DMS114 treated with DMSO at 0.1 percent for 48 hours (cell line): ENCODE results near the gene SLC24A3.

ENCODE experiments used
- DNase-seq: peaks from one replicate; lab custom pipeline; 2025; ENCODE audit not compliant: unreplicated experiment; lab: John Stamatoyannopoulos, UW

Gene SLC24A3

DNA sequence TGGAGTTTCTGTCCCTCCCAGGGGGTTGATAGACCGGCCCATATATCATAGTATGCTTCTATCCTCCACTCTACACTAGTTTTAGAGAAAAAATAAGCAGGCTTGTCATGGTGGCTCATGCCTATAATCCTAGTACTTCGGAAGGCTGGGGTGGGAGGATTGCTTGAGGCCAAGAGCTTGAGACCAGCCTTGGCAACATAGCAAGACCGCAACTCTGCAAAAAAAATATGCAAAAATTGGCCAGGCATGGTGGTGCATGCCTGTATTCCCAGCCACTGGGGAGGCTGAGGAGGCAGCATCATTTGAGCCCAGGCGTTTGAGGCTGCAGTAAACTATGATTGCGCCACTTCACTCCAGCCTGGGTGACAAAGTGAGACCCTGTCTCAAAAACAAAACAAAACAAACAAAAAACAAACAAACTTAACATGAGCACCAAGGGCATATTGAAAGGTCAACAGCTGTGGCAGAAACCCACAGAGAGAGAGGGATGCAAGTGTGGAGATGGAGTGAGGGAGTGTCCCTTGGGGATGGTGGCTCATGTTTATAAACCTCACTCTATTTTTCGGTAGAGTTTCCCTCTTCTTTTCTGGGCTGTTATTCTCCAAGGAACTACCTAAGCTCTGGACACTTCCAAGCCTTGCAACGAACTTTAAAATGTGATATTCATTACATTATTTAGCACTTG lies 24.1 kb downstream of the SLC24A3 start:
- DNase-seq: no peak

GRCh38 chr20:19241440-19241839 lies 29.0 kb downstream of the SLC24A3 start:
- DNase-seq: no peak

DNA sequence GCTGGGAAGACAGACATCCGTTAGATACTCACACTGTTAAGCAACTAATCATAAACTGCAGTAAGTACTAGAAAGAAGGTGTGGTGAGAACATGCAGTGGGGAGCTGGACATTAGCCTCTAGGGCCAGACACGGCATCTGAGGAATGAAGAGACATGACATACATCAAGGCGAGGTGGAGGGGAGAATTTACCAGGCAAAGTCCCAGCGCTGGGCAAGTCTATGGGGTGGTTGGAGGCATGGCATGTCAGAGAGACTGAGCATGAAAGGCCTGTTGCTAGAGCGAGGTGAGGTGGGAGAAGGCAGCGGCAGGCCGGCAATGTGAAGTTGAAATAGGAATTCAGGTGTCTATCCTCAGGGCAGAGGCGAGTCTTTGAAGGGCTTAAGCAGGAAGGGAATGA lies 31.8 kb downstream of the SLC24A3 start:
- no peak for DNase-seq

DNA sequence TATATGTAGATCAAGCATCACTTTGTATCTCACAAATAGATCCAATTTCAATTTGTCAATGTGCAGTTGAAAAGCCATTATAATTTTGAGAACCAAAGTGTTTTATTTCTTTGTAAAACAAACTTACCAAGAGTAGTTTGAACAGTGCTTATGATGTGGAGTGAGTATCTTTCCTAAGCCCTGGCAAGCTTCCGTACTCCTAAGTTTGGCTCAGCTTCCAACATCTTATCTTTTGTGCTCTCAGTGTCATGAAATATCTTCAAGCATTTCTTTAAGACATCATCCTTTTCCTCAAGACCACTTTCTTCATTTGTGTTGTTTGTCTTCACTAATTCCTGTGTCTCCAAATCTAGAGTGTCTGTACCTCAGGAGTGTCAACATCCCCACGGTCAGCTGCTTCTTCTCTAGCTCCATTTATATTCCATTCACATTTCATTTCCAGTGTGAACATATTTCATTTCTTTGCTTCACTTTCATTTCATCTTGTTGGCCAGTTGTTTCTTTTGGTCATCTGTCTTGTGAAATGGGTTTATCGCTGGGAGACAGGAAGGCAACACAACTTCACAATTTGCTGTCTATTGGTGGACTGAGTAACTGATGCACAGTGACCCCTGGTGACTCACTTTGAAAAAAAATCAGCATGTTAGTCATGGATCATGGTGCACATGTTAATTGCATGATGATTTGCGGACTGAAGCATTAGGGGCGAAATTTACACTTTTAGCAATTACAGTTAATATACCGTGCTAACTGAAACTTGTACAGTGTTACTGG lies 36.9 kb downstream of the SLC24A3 start:
- DNase-seq: no peak

DNA sequence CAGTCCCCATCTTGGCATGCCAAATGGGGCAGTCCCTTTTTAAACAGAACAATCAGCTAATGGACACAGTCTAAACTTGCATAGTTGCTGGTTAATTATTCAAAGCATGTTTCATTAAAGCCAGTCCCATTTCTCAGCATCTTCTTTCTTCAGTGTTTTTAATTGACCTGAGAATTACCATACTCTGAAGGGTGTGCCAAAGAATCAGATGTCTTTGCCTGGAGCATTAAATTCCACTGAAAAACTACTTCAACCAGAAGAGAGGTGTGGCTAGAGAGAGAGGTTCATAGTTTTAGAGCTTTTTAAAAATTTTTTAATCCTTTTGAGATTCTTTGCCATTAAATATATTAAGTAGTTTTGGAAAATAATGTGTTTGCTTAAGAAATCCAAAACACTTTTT lies 37.9 kb downstream of the SLC24A3 start:
- no peak for DNase-seq

- no peak for DNase-seq
Measured at GRCh38 chr20:19251506-19251905, 39.1 kb downstream of the SLC24A3 start.

- DNase-seq: no peak
Measured at GRCh38 chr20:19251958-19252357, 39.5 kb downstream of the SLC24A3 start.

DNA sequence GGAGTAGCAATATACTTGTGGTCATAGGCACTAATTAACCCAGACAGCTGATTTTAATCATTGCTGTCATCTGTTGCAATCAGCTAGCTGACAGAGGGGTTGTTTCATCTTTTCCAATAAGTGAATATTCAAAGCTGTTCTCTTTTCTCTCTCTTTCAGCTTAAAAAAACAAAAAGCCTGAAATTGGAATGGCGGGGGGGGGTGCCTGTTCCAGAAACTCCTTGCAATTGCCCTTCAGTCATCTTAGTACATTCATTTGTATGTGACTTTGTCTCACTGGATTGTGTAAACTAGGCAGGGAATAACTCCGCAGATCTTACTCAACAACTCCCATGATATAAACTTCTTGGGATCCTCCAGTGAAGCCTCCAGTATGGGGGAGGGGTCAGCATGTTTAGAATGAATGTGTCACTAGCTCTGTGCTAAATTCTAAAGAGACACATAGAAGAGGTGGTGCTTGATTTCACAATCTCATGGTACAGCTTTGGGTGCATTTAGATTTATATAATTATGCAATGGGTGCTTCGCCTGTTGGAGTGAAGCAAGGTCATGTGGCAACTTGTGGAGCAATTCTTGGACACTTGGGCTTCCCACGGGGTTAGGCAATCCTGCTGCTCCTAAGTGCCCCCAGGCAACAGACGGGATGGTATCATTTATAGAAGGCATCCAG lies 40.1 kb downstream of the SLC24A3 start:
- DNase-seq: no peak

DNA sequence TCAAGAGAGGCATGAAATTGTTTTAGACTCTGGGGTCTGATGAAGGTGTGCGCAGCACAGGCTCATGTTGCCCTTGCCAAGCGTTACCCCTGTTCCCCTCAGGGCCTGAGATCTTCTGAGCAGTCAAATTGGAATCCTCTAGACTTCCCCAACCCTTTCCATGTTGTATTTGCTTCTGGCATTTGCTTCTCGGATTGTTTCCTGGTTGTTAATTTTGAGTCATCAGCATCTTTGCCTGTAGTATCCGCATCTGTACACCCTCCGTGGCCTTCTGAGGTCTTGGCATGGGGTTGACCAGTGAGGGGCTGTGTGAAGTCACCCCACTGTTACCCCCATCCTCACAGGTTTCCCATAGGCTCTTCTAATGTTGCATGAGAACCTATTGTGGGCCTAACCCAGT lies 40.9 kb downstream of the SLC24A3 start:
- no peak for DNase-seq

DNA sequence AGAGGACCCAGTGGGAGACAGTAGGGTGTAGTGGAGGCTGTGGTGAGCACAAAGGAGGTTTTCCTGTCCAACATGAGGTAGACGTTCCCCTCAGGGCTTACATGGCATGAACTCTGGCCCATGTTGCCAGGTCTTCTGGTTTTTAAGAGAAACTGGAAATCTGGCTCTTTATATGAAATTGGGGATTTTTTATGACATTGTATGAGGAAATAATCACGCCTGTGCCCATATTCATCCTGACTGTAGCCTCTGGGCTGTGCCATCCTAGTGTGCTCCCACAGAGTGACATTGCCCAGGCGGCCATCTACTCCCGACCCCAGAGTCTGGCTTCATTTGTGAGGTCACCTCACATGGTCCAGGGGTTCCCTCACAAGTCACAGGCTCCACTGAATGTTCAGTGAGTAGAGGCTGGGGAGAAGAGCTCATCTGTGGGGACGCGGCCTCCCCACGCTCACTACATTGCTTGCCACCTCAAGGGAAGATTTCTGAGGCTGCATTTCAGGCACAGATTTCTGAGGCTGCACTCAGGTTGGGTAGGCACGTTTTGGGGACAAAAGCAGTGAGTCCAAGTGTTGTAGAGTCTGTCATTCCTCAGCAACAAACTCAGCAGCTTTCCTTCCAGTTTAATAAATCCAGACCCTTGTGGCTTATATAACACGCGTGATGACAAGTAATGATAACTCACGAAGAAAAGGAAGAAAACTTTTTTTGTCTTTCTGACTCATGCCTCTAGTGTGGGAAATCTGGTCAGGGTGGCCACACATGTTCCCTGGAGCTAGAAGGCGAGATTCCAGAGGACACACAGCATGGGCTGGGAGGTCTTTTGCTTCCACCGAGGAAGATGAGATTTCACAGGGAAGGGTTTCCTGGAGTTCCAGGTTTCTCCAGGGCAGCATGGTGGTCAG lies 41.7 kb downstream of the SLC24A3 start:
- DNase-seq: no peak

DNA sequence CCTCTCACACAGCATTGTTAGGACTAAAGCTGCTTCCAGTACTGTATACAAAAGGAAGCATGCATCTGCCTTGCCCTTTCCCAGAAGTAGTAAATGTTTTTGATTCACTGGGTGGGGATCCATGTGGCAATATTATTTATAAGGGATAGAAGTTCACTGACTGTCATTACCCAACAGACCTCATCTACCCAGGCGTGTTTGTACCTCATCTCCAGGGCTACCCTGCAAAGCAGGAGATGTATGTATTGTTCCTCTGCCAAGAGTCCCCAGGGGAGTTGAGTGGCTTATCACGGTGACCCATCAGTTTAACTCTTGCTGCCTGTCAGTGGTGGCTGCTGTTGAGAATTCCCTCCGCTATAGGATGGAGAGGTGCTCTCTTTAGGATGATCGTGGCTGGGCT lies 42.5 kb downstream of the SLC24A3 start:
- DNase-seq: no peak

- DNase-seq: no peak
Measured at GRCh38 chr20:19256085-19256484, 43.6 kb downstream of the SLC24A3 start.

GRCh38 chr20:19256906-19257595 lies 44.6 kb downstream of the SLC24A3 start:
- DNase-seq: no peak

DNA sequence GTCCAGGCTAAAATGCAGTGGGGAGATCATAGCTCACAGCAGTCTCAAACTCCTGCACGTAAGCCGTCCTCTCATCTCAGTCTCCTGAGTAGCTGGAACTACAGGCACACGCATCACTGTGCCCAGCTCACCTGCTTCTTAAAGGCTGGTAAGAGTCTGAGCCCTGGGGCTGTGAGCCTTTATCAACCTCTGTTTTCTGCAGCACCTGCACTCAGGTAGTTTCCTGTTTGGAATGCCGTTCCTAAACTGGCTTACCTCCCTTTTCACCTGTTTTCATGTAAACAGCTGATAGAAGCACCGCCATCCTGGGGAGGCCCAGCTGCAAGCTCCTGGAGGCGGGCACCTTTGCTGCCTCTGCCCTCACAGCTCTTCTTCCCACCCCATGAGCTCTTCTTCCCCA lies 45.4 kb downstream of the SLC24A3 start:
- no peak for DNase-seq

GRCh38 chr20:19259141-19259591 lies 46.7 kb downstream of the SLC24A3 start:
- no peak for DNase-seq

DNA sequence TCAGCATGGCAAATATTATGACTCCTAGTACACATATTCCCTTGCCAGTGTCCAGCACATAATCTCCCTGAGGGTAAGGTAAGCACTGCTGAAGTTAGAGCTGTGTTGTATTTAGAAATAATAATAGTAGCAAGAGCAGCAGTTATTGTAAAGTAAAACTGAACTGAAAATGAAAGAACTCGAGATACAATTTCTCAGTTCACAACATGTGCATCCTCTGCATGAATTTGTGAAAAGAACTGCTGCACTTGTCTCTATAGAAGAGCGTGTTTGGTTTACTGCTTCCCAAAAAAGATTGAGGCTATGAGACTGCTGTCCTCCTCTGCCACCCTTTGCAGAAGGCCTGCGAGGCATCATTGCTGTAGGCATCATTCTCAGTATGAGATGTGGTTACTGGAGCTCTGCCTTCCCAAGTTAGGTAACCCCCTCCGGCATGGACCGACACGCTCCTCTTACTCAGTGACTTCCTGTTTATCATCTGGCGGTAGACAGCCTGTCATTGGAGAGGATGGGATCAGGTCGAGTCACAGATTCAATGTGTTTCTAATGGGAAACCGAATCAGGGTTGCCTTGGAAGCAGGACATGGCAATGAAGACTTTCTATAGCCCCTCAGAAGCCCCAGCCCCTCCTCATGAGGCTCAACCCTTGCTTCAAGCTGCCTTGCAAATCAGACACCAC lies 48.1 kb downstream of the SLC24A3 start:
- DNase-seq: no peak

DNA sequence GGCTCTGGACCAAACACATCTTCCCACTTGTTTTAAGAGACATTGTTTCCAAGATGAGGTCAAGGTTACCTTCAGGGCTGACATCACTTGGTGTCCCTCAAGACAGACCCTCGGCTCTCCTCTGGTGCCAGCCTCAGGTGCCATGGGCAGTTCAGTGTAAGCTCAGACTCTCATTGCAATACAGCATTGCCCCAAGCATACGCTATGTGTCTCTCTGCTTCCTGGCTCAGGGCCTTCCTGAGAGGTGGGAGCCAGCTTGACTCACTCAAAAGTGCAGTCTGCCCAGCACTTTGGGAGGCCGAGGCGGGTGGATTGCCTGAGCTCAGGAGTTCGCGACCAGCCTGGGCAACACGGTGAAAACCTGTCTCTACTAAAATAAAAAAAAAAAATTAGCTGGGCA lies 51.7 kb downstream of the SLC24A3 start:
- DNase-seq: no peak

- DNase-seq: no peak
Measured at GRCh38 chr20:19265646-19266374, 53.4 kb downstream of the SLC24A3 start.

DNA sequence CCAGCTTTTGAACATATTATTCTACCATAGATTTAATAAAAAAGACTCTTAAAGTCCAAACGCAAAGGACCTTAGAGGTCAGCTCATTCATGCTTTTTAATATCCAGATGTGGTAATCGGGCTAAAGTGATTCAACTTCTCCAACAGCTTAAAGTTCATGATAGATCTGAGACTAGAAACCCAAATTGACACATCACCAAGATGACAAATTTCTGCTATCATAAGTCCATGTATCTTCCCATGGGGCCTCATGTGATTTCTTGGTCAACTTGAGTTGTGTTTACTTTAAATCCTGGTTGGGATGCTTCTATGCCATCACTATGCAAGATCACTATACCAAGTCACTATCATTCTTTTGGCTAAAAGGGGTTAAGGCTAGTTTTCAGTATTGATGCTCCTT lies 56.0 kb downstream of the SLC24A3 start:
- no peak for DNase-seq
